Osteocyte (in vitro differentiated cells): ENCODE data around the gene GTF2H1. TPM values are rescaled to one million over a fixed set of nuclear protein-coding genes. Genes with fewer than 3 reads are reported as not detected.

ENCODE experiments used
- DNase-seq: peaks from one replicate; pipeline ENCODE4 v3.0.0; 2021; ENCODE audit warnings: mixed read lengths; ENCODE audit not compliant: unreplicated experiment; ENCODE audit errors: extremely low spot score
- H3K27ac Mint-ChIP-seq: one replicate; pipeline ENCODE4 v1.8.0; 2021; ENCODE audit warnings: mild to moderate bottlenecking, mixed read lengths; ENCODE audit not compliant: unreplicated experiment
- H3K27me3 Mint-ChIP-seq: one replicate; pipeline ENCODE4 v1.8.0; 2021; ENCODE audit warnings: mixed read lengths; ENCODE audit not compliant: unreplicated experiment
- H3K36me3 Mint-ChIP-seq: one replicate; pipeline ENCODE4 v1.8.0; 2021; ENCODE audit warnings: mixed read lengths; ENCODE audit not compliant: unreplicated experiment
- H3K4me1 Mint-ChIP-seq: one replicate; pipeline ENCODE4 v1.8.0; 2021; ENCODE audit warnings: mixed read lengths; ENCODE audit not compliant: unreplicated experiment
- H3K4me3 Mint-ChIP-seq: one replicate; pipeline ENCODE4 v1.8.0; 2021; ENCODE audit warnings: mild to moderate bottlenecking, moderate library complexity, mixed read lengths; ENCODE audit not compliant: unreplicated experiment
- H3K9me3 Mint-ChIP-seq: one replicate; pipeline ENCODE4 v1.8.0; 2021; ENCODE audit warnings: mixed read lengths; ENCODE audit not compliant: unreplicated experiment
- CTCF ChIP-seq: fragments of 200-600 bp; sonication (generic); IDR thresholded peaks from 2 replicates; pipeline ENCODE4 v1.5.0; 2021; ENCODE audit warnings: antibody characterized with exemption, mild to moderate bottlenecking, moderate library complexity
- long read RNA-seq: library from polyadenylated mRNA; unstranded; transcript quantifications from one replicate; pipeline ENCODE4 v2.0.0, GENCODE V29; 2021
- total RNA-seq: library from RNA; stranded (reverse); gene quantifications from 2 replicates; pipeline ENCODE4 v1.2.1, GENCODE V29; 2021

GTF2H1 gene
- total RNA-seq: 91.1 and 95.1 TPM in 2 replicates
- long read RNA-seq, transcript GTF2H1-203 (16 exons, 2,707 nt): minor isoform, 9 of 789 reads
- long read RNA-seq, transcript GTF2H1-201 (15 exons, 2,982 nt): major isoform, 622 of 789 reads
- long read RNA-seq, transcript GTF2H1-202 (14 exons, 1,822 nt): minor isoform, 10 of 789 reads
- long read RNA-seq, partial matches to known transcripts: 90 of 789 reads
- long read RNA-seq, other reads (novel, unspliced or antisense): 45 of 789 reads

- H3K27me3 Mint-ChIP-seq: no peaks in the 10 kb centered on the region
- H3K4me1 Mint-ChIP-seq: peaks cover 73% of the 10 kb centered on the region
- H3K4me3 Mint-ChIP-seq: peak within 1 kb of the TSS; percentile 86
- peak; percentile 96 for DNase-seq
- TF ChIP-seq CTCF: no peak
- peak within 1 kb of the TSS; percentile 100 for H3K27ac Mint-ChIP-seq
- H3K36me3 Mint-ChIP-seq: peaks cover 20% of the 10 kb centered on the region
- H3K9me3 Mint-ChIP-seq: no peaks in the 10 kb centered on the region
Measured at GRCh38 chr11:18321969-18322711, at the start of gene GTF2H1, which contains the start of gene HPS5. Gene GTF2H1 (plus strand): TSS chr11:18322567. CDS start chr11:18333075, 10,508 bp downstream. Gene HPS5 (minus strand): TSS chr11:18322140. CDS start chr11:18317858, 4,282 bp downstream.

- Mint-ChIP-seq H3K27me3 (no peaks in the 10 kb centered on the region), H3K27ac (no peak overlapping the region), H3K4me3 (no peak overlapping the region), H3K4me1 (no peaks in the 10 kb centered on the region), H3K9me3 (no peaks in the 10 kb centered on the region), H3K36me3 (peaks cover 47% of the 10 kb centered on the region)
- TF ChIP-seq CTCF: no peak
- no peak for DNase-seq
Measured at GRCh38 chr11:18277565-18278271, 44.6 kb upstream of the GTF2H1 start.

- no peak for DNase-seq
- no peak for TF ChIP-seq CTCF
- H3K4me1 Mint-ChIP-seq: no peaks in the 10 kb centered on the region
- H3K4me3 Mint-ChIP-seq: no peak overlapping the region
- H3K27me3 Mint-ChIP-seq: no peaks in the 10 kb centered on the region
- H3K27ac Mint-ChIP-seq: no peak overlapping the region
- no peaks in the 10 kb centered on the region for H3K9me3 Mint-ChIP-seq
- peaks cover 58% of the 10 kb centered on the region for H3K36me3 Mint-ChIP-seq
Measured at GRCh38 chr11:18280438-18281045, 41.8 kb upstream of the GTF2H1 start.

- TF ChIP-seq CTCF: no peak
- H3K4me3 Mint-ChIP-seq: no peak overlapping the region
- H3K9me3 Mint-ChIP-seq: no peaks in the 10 kb centered on the region
- no peaks in the 10 kb centered on the region for H3K4me1 Mint-ChIP-seq
- no peak overlapping the region for H3K27ac Mint-ChIP-seq
- no peaks in the 10 kb centered on the region for H3K27me3 Mint-ChIP-seq
- no peak for DNase-seq
- H3K36me3 Mint-ChIP-seq: peaks cover 68% of the 10 kb centered on the region
Measured at GRCh38 chr11:18282626-18283025, 39.7 kb upstream of the GTF2H1 start.
